Esophagus muscularis mucosa (tissue), 4 donors: Measurements from ENCODE around the gene CNTNAP2. TPM values are rescaled to one million over a fixed set of nuclear protein-coding genes. Genes with fewer than 3 reads are reported as not detected.

ENCODE experiments used
- DNase-seq: peaks from one replicate; pipeline ENCODE4 v3.0.0-alpha.2; 2017; ENCODE audit errors: extremely low spot score
- H3K27ac ChIP-seq, 4 donors: fragments of 200-600 bp; sonication (generic); replicated peaks in 1 of 4; 1 replicate in 3 of 4; 2 replicates in 1 of 4; pipeline ENCODE4 v1.5.1; 2016 to 2019; ENCODE audit warnings: mild to moderate bottlenecking in 1 of 4
- H3K27me3 ChIP-seq, 4 donors: fragments of 200-600 bp; sonication (generic); one replicate each; pipeline versions ENCODE4 v1.5.1 to v1.6.0; 2016 to 2019
- H3K36me3 ChIP-seq, 4 donors: fragments of 200-600 bp; sonication (generic); one replicate each; pipeline ENCODE4 v1.5.1; 2016 to 2019
- H3K4me1 ChIP-seq, 4 donors: fragments of 200-600 bp; sonication (generic); one replicate each; pipeline ENCODE4 v1.5.1; 2016 to 2019
- H3K4me3 ChIP-seq, 4 donors: fragments of 200-600 bp; sonication (generic); 1 replicate in 2 of 4; 2 replicates in 2 of 4; pipeline ENCODE4 v1.5.1; 2016 to 2019; ENCODE audit warnings: mild to moderate bottlenecking in 4 of 4, moderate library complexity in 1 of 4
- H3K9me3 ChIP-seq, 4 donors: fragments of 200-600 bp; sonication (generic); 1 replicate in 3 of 4; 2 replicates in 1 of 4; pipeline ENCODE4 v1.5.1; 2016 to 2019
- CTCF ChIP-seq, 3 experiments: fragments of 200-600 bp in 2 of 3; fragments of 450-650 bp in 1 of 3; sonication (generic) in 2 of 3; IDR thresholded peaks; one replicate each; pipeline ENCODE4 v1.5.1; 2017 to 2019; ENCODE audit warnings: antibody characterized with exemption in 3 of 3, mild to moderate bottlenecking in 2 of 3, moderate library complexity in 1 of 3
- EP300 ChIP-seq: sonication (generic); formaldehyde crosslinking; IDR thresholded peaks from one replicate; pipeline ENCODE4 v1.6.1; 2017; ENCODE audit warnings: antibody characterized with exemption
- POLR2A ChIP-seq: fragments of 450-650 bp; IDR thresholded peaks from one replicate; pipeline ENCODE4 v1.6.1; 2017; ENCODE audit warnings: antibody characterized with exemption, moderate library complexity, mild to moderate bottlenecking, low read depth
- POLR2AphosphoS5 ChIP-seq, 2 donors: sonication (generic); formaldehyde crosslinking; IDR thresholded peaks; one replicate each; pipeline ENCODE4 v1.6.1; 2017; ENCODE audit warnings: antibody characterized with exemption in 2 of 2
- WGBS: methylation state at CpG from one replicate; pipeline ENCODE4 v1.1.5; 2018; 5-methylcytosine and 5-hydroxymethylcytosine counted together
- intact Hi-C: fragments of 100-400 bp; cut with DNase I; formaldehyde crosslinking; loops from one replicate; pipeline ENCODE4 v1.15.1; 2023
- total RNA-seq, 4 donors: library from RNA; depleted of rRNA; stranded (reverse); fragments of >200 nt; gene quantifications; one replicate each; pipeline versions ENCODE4 v1.1.0 to v1.2.1, GENCODE V29; 2016

Gene CNTNAP2
- total RNA-seq, 4 donors from 2014 or later = 1.2 to 2.9 (median 1.9) TPM

DNA sequence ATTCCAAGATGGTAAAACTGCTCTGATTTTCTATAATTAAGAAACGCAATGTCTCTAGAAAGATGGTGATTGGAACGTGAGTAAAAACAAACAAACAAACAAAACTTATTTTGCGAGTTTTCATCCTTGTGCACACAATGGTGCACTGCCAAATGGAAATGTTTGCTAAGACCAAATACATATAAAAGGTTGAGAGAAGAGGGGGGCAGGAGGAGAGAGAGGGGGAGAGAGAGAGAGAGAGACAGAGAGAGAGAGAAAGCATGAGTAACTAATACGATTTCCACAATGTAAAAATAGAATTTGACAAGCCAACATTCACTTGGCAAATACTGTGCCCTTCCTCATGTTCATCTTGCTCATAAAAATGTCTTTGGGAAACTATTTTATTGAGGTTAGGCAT is 375.4 kb downstream of the CNTNAP2 start:
- Histone ChIP-seq H3K9me3 (peaks cover 0 to 6% (median 2%) of the 10 kb centered on the region in 4 donors), H3K4me3 (no peak overlapping the region), H3K4me1 (no peaks in the 10 kb centered on the region), H3K36me3 (no peaks in the 10 kb centered on the region), H3K27ac (no peak overlapping the region), H3K27me3 (no peaks in the 10 kb centered on the region)
- intact Hi-C loops = no loop called here
- no peak for TF ChIP-seq POLR2AphosphoS5 (IDR thresholded peaks at IDR 0.05)
- no peak for TF ChIP-seq CTCF (IDR thresholded peaks at IDR 0.05)
- no peak for DNase-seq
- WGBS = 77% methylated on average over 4 of the region's 4 CpGs

- intact Hi-C loops = no loop called here
- Histone ChIP-seq H3K27ac (no peak overlapping the region), H3K4me1 (no peaks in the 10 kb centered on the region), H3K9me3 (peaks cover 0 to 6% (median 2%) of the 10 kb centered on the region in 4 donors), H3K4me3 (no peak overlapping the region), H3K27me3 (no peaks in the 10 kb centered on the region), H3K36me3 (no peaks in the 10 kb centered on the region)
- TF ChIP-seq CTCF (IDR thresholded peaks at IDR 0.05) (no peak), POLR2A (no peak), POLR2AphosphoS5 (IDR thresholded peaks at IDR 0.05) (no peak)
- WGBS = 77% methylated on average over 6 of the region's 6 CpGs
- DNase-seq = no peak
Measured at GRCh38 chr7:146494952-146495596, 378.5 kb downstream of the CNTNAP2 start.

GRCh38 chr7:146496657-146497056 is 380.1 kb downstream of the CNTNAP2 start:
- TF ChIP-seq POLR2AphosphoS5 (IDR thresholded peaks at IDR 0.05) = no peak
- TF ChIP-seq CTCF (IDR thresholded peaks at IDR 0.05) = no peak
- TF ChIP-seq POLR2A = no peak
- no peak for TF ChIP-seq EP300
- Histone ChIP-seq H3K4me3 (no peak overlapping the region), H3K9me3 (peaks cover 0 to 6% (median 2%) of the 10 kb centered on the region in 4 donors), H3K4me1 (no peaks in the 10 kb centered on the region), H3K36me3 (no peaks in the 10 kb centered on the region), H3K27me3 (no peaks in the 10 kb centered on the region), H3K27ac (no peak overlapping the region)
- WGBS = 78% methylated on average over 2 of the region's 2 CpGs
- DNase-seq = no peak
- intact Hi-C loops = no loop called here

- intact Hi-C loops = no loop called here
- DNase-seq = no peak
- TF ChIP-seq CTCF (IDR thresholded peaks at IDR 0.05) (no peak), POLR2AphosphoS5 (IDR thresholded peaks at IDR 0.05) (no peak), POLR2A (no peak), EP300 (no peak)
- Histone ChIP-seq H3K36me3 (no peaks in the 10 kb centered on the region), H3K27ac (no peak overlapping the region), H3K9me3 (peaks cover 0 to 6% (median 2%) of the 10 kb centered on the region in 4 donors), H3K4me3 (no peak overlapping the region), H3K27me3 (no peaks in the 10 kb centered on the region), H3K4me1 (no peaks in the 10 kb centered on the region)
- 81% methylated on average over 2 of the region's 2 CpGs for WGBS
Measured at GRCh38 chr7:146499970-146500369, 383.4 kb downstream of the CNTNAP2 start.

GRCh38 chr7:146503844-146504243 is 387.2 kb downstream of the CNTNAP2 start:
- H3K27me3 ChIP-seq = no peaks in the 10 kb centered on the region
- 85% methylated on average over 5 of the region's 5 CpGs for WGBS
- H3K4me1 ChIP-seq = no peaks in the 10 kb centered on the region
- H3K36me3 ChIP-seq = no peaks in the 10 kb centered on the region
- no peaks in the 10 kb centered on the region for H3K9me3 ChIP-seq
- TF ChIP-seq EP300 (no peak), CTCF (IDR thresholded peaks at IDR 0.05) (no peak), POLR2A (no peak), POLR2AphosphoS5 (IDR thresholded peaks at IDR 0.05) (no peak)
- H3K4me3 ChIP-seq = no peak overlapping the region
- no peak for DNase-seq
- intact Hi-C loops = no loop called here
- no peak overlapping the region for H3K27ac ChIP-seq
